ENCODE data around the gene LENG1.

LENG1 gene

GRCh38 chr19:54190503-54191010, 31.0 kb upstream of the LENG1 start (continued):
- TF ChIP-seq, protein P1, sequence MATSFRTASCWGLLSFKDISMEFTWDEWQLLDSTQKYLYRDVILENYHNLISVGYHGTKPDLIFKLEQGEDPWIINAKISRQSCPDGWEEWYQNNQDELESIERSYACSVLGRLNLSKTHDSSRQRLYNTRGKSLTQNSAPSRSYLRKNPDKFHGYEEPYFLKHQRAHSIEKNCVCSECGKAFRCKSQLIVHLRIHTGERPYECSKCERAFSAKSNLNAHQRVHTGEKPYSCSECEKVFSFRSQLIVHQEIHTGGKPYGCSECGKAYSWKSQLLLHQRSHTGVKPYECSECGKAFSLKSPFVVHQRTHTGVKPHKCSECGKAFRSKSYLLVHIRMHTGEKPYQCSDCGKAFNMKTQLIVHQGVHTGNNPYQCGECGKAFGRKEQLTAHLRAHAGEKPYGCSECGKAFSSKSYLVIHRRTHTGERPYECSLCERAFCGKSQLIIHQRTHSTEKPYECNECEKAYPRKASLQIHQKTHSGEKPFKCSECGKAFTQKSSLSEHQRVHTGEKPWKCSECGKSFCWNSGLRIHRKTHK (tag by site-specific recombination; IDR thresholded peaks at IDR 0.05), result no peak
- TF ChIP-seq SETDB1 (IDR thresholded peaks at IDR 0.05; ENCODE audit: insufficient read length, low read length) (no peak), ZNF169 (tag by site-specific recombination; IDR thresholded peaks at IDR 0.05) (no peak), OVOL3 (tag by site-specific recombination; IDR thresholded peaks at IDR 0.05) (no peak), ZNF10 (tag by site-specific recombination; IDR thresholded peaks at IDR 0.05) (no peak), ZNF629 (tag by site-specific recombination; IDR thresholded peaks at IDR 0.05) (peak; percentile 89), ZFP37 (tag by site-specific recombination; IDR thresholded peaks at IDR 0.05) (no peak), ZFP69B (tag by site-specific recombination; IDR thresholded peaks at IDR 0.05) (no peak), ZNF362 (tag by site-specific recombination; IDR thresholded peaks at IDR 0.05) (no peak), GLIS2 (tag by site-specific recombination; IDR thresholded peaks at IDR 0.05) (no peak), ZBTB17 (tag by site-specific recombination; IDR thresholded peaks at IDR 0.05) (peak; percentile 67), ZNF16 (tag by site-specific recombination; IDR thresholded peaks at IDR 0.05; ENCODE audit: low read depth) (no peak), KLF16 (tag by site-specific recombination; IDR thresholded peaks at IDR 0.05) (no peak), ZNF404 (tag by site-specific recombination; IDR thresholded peaks at IDR 0.05) (no peak), TCF7L2 (IDR thresholded peaks at IDR 0.05; ENCODE audit: borderline replicate concordance, low read depth, low read length) (no peak), ZNF791 (tag by site-specific recombination; IDR thresholded peaks at IDR 0.05) (no peak), HIC1 (tag by site-specific recombination; IDR thresholded peaks at IDR 0.05) (no peak), ZNF214 (tag by site-specific recombination; IDR thresholded peaks at IDR 0.05; ENCODE audit: borderline replicate concordance) (no peak), ZNF433 (tag by site-specific recombination; IDR thresholded peaks at IDR 0.05; ENCODE audit: low read depth) (no peak), ZNF2 (tag by site-specific recombination; IDR thresholded peaks at IDR 0.05) (no peak), ZNF202 (tag by site-specific recombination; IDR thresholded peaks at IDR 0.05; ENCODE audit: borderline replicate concordance) (no peak), ZNF580 (tag by site-specific recombination; IDR thresholded peaks at IDR 0.05) (no peak), ZNF335 (tag by site-specific recombination; conservative IDR thresholded peaks at IDR 0.05) (peak; percentile 82), HOXA7 (CRISPR knock-in tag; IDR thresholded peaks at IDR 0.05; ENCODE audit: borderline replicate concordance) (no peak), ZNF174 (tag by site-specific recombination; IDR thresholded peaks at IDR 0.05) (no peak), ZNF48 (tag by site-specific recombination; IDR thresholded peaks at IDR 0.05) (no peak), ZNF114 (tag by site-specific recombination; IDR thresholded peaks at IDR 0.05) (no peak), ZNF341 (tag by site-specific recombination; IDR thresholded peaks at IDR 0.05; ENCODE audit: low read depth) (no peak), YY2 (tag by site-specific recombination; IDR thresholded peaks at IDR 0.05) (no peak; the same call in 1 of the 2 replicates), ZNF529 (tag by site-specific recombination; IDR thresholded peaks at IDR 0.05; ENCODE audit: insufficient replicate concordance) (no peak), ZBTB21 (tag by site-specific recombination; IDR thresholded peaks at IDR 0.05) (peak; percentile 53; the same call in 1 of the 2 replicates), ZNF548 (tag by site-specific recombination; IDR thresholded peaks at IDR 0.05) (no peak)
- TF ChIP-seq, protein P2, sequence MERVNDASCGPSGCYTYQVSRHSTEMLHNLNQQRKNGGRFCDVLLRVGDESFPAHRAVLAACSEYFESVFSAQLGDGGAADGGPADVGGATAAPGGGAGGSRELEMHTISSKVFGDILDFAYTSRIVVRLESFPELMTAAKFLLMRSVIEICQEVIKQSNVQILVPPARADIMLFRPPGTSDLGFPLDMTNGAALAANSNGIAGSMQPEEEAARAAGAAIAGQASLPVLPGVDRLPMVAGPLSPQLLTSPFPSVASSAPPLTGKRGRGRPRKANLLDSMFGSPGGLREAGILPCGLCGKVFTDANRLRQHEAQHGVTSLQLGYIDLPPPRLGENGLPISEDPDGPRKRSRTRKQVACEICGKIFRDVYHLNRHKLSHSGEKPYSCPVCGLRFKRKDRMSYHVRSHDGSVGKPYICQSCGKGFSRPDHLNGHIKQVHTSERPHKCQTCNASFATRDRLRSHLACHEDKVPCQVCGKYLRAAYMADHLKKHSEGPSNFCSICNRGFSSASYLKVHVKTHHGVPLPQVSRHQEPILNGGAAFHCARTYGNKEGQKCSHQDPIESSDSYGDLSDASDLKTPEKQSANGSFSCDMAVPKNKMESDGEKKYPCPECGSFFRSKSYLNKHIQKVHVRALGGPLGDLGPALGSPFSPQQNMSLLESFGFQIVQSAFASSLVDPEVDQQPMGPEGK (tag by site-specific recombination; IDR thresholded peaks at IDR 0.05), result no peak
- TF ChIP-seq, protein P3, sequence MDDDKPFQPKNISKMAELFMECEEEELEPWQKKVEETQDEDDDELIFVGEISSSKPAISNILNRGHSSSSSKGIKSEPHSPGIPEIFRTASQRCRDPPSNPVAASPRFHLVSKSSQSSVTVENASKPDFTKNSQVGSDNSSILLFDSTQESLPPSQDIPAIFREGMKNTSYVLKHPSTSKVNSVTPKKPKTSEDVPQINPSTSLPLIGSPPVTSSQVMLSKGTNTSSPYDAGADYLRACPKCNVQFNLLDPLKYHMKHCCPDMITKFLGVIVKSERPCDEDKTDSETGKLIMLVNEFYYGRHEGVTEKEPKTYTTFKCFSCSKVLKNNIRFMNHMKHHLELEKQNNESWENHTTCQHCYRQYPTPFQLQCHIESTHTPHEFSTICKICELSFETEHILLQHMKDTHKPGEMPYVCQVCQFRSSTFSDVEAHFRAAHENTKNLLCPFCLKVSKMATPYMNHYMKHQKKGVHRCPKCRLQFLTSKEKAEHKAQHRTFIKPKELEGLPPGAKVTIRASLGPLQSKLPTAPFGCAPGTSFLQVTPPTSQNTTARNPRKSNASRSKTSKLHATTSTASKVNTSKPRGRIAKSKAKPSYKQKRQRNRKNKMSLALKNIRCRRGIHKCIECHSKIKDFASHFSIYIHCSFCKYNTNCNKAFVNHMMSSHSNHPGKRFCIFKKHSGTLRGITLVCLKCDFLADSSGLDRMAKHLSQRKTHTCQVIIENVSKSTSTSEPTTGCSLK (tag by site-specific recombination; IDR thresholded peaks at IDR 0.05), result no peak
